K562 (cell line): ENCODE data around the gene ETHE1. TPM values are rescaled to one million over a fixed set of nuclear protein-coding genes. Genes with fewer than 3 reads are reported as not detected.

Experiments
- ARID2 ChIP-seq: fragments of 450-650 bp; IDR thresholded peaks from 2 replicates; pipeline ENCODE4 v1.6.1; 2017; ENCODE audit warnings: antibody characterized with exemption, mild to moderate bottlenecking
- FOS ChIP-seq: IDR thresholded peaks from 3 replicates; pipeline ENCODE4 v1.6.1; 2011; ENCODE audit not compliant: insufficient read length; ENCODE audit errors: extremely low read depth
- RCOR1 ChIP-seq, 2 experiments: IDR thresholded peaks; 2 replicates each; pipeline ENCODE4 v1.6.1; 2012; ENCODE audit warnings: low read depth in 2 of 2, low read length in 2 of 2, borderline replicate concordance in 1 of 2, improper control_type of control experiment in 1 of 2
- SMARCA4 ChIP-seq: fragments of 450-650 bp; IDR thresholded peaks from 2 replicates; pipeline ENCODE4 v1.6.1; 2016
- polyA plus RNA-seq, 8 experiments: library from polyadenylated mRNA; depleted of rRNA in 4 of 8; stranded (reverse) in 5 of 8; unstranded in 3 of 8; fragments of >200 nt; fragmentation: Nextera tagmentation in 2 of 8; fragmentation: Illumina TruSeq in 1 of 8; extraction: Ambion mirVana in 2 of 8; extraction: Trizol in 1 of 8; gene quantifications; 2 replicates each; pipeline versions ENCODE4 v1.2.1 to v1.2.3, GENCODE V29; 2011 to 2014; ENCODE audit warnings: inconsistent platforms in 1 of 8, missing spikeins in 1 of 8
- total RNA-seq, 7 experiments: library from RNA; depleted of rRNA in 6 of 7; stranded (reverse); fragments of >200 nt in 6 of 7; fragmentation: Illumina TruSeq in 2 of 7; extraction: Trizol in 2 of 7; gene quantifications; 2 replicates each; pipeline versions ENCODE4 v1.2.1 to v1.2.3, GENCODE V29; 2011 to 2021; ENCODE audit warnings: low replicate concordance in 1 of 7
- TF ChIP-seq, protein P1 (sequence below): fragments of 200-600 bp; sonication (generic); IDR thresholded peaks from one replicate; pipeline ENCODE4 v1.6.1; 2012; ENCODE audit warnings: mild to moderate bottlenecking, low read depth, low read length, inconsistent platforms
- TF ChIP-seq, protein P2 (sequence below): fragments of 450-650 bp; IDR thresholded peaks from 2 replicates; pipeline ENCODE4 v1.7.1; 2018; ENCODE audit warnings: mild to moderate bottlenecking, low read depth; ENCODE audit not compliant: partially characterized antibody
- TF ChIP-seq, protein P3 (sequence below), 3 experiments: IDR thresholded peaks in 2 of 3; conservative IDR thresholded peaks in 1 of 3; 2 replicates each; pipeline ENCODE4 v1.5.1; 2011 to 2012; ENCODE audit warnings: low read length in 3 of 3, mild to moderate bottlenecking in 3 of 3, control low read depth in 2 of 3, improper control_type of control experiment in 1 of 3, inconsistent platforms in 1 of 3, low read depth in 1 of 3, mixed read lengths in 1 of 3, moderate library complexity in 1 of 3; ENCODE audit not compliant: insufficient read depth in 2 of 3
- TF ChIP-seq, protein P4 (sequence below): sonication (generic); formaldehyde crosslinking; IDR thresholded peaks from 2 replicates; pipeline ENCODE4 v1.8.0; 2022; ENCODE audit warnings: mild to moderate bottlenecking, missing genetic modification reagents

ETHE1 gene
- total and polyA plus RNA-seq, 9 of the 15 experiments (the other 6 are each of a cell fraction or from before 2014, with no cell fraction given): 2.9 to 21.0 (median 10.2) TPM

DNA sequence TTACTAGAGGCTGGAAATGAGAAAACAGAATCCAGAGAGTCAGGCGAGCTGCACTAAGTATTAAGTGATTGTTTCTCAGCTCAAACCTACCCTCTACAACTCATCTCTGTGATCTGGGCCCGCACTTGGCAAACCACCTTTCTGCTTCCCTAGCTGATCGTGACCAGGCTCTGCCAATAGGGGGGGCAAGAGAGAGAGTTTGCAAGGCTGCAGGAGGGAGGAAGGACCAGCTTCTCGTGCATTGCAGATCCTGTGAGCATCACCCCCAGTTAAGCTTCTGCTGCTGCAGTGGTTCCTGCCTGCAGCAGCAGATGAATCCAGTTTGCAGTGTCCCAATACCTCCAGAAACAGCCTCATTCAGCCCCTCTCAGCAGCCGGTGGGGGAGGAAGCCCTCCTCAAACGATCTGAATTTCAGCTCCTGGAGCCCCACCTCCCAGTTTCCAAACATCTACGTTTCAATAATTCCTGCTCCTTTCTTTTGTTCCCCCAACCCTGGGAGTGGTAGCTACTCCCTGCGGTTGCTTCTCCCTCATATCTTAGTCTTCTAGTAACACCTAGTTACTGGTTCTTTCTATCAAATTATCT, 28.3 kb upstream of the ETHE1 start (continued):
- TF ChIP-seq, protein P1, sequence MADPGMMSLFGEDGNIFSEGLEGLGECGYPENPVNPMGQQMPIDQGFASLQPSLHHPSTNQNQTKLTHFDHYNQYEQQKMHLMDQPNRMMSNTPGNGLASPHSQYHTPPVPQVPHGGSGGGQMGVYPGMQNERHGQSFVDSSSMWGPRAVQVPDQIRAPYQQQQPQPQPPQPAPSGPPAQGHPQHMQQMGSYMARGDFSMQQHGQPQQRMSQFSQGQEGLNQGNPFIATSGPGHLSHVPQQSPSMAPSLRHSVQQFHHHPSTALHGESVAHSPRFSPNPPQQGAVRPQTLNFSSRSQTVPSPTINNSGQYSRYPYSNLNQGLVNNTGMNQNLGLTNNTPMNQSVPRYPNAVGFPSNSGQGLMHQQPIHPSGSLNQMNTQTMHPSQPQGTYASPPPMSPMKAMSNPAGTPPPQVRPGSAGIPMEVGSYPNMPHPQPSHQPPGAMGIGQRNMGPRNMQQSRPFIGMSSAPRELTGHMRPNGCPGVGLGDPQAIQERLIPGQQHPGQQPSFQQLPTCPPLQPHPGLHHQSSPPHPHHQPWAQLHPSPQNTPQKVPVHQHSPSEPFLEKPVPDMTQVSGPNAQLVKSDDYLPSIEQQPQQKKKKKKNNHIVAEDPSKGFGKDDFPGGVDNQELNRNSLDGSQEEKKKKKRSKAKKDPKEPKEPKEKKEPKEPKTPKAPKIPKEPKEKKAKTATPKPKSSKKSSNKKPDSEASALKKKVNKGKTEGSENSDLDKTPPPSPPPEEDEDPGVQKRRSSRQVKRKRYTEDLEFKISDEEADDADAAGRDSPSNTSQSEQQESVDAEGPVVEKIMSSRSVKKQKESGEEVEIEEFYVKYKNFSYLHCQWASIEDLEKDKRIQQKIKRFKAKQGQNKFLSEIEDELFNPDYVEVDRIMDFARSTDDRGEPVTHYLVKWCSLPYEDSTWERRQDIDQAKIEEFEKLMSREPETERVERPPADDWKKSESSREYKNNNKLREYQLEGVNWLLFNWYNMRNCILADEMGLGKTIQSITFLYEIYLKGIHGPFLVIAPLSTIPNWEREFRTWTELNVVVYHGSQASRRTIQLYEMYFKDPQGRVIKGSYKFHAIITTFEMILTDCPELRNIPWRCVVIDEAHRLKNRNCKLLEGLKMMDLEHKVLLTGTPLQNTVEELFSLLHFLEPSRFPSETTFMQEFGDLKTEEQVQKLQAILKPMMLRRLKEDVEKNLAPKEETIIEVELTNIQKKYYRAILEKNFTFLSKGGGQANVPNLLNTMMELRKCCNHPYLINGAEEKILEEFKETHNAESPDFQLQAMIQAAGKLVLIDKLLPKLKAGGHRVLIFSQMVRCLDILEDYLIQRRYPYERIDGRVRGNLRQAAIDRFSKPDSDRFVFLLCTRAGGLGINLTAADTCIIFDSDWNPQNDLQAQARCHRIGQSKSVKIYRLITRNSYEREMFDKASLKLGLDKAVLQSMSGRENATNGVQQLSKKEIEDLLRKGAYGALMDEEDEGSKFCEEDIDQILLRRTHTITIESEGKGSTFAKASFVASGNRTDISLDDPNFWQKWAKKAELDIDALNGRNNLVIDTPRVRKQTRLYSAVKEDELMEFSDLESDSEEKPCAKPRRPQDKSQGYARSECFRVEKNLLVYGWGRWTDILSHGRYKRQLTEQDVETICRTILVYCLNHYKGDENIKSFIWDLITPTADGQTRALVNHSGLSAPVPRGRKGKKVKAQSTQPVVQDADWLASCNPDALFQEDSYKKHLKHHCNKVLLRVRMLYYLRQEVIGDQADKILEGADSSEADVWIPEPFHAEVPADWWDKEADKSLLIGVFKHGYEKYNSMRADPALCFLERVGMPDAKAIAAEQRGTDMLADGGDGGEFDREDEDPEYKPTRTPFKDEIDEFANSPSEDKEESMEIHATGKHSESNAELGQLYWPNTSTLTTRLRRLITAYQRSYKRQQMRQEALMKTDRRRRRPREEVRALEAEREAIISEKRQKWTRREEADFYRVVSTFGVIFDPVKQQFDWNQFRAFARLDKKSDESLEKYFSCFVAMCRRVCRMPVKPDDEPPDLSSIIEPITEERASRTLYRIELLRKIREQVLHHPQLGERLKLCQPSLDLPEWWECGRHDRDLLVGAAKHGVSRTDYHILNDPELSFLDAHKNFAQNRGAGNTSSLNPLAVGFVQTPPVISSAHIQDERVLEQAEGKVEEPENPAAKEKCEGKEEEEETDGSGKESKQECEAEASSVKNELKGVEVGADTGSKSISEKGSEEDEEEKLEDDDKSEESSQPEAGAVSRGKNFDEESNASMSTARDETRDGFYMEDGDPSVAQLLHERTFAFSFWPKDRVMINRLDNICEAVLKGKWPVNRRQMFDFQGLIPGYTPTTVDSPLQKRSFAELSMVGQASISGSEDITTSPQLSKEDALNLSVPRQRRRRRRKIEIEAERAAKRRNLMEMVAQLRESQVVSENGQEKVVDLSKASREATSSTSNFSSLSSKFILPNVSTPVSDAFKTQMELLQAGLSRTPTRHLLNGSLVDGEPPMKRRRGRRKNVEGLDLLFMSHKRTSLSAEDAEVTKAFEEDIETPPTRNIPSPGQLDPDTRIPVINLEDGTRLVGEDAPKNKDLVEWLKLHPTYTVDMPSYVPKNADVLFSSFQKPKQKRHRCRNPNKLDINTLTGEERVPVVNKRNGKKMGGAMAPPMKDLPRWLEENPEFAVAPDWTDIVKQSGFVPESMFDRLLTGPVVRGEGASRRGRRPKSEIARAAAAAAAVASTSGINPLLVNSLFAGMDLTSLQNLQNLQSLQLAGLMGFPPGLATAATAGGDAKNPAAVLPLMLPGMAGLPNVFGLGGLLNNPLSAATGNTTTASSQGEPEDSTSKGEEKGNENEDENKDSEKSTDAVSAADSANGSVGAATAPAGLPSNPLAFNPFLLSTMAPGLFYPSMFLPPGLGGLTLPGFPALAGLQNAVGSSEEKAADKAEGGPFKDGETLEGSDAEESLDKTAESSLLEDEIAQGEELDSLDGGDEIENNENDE: no peak
- TF ChIP-seq, protein P2, sequence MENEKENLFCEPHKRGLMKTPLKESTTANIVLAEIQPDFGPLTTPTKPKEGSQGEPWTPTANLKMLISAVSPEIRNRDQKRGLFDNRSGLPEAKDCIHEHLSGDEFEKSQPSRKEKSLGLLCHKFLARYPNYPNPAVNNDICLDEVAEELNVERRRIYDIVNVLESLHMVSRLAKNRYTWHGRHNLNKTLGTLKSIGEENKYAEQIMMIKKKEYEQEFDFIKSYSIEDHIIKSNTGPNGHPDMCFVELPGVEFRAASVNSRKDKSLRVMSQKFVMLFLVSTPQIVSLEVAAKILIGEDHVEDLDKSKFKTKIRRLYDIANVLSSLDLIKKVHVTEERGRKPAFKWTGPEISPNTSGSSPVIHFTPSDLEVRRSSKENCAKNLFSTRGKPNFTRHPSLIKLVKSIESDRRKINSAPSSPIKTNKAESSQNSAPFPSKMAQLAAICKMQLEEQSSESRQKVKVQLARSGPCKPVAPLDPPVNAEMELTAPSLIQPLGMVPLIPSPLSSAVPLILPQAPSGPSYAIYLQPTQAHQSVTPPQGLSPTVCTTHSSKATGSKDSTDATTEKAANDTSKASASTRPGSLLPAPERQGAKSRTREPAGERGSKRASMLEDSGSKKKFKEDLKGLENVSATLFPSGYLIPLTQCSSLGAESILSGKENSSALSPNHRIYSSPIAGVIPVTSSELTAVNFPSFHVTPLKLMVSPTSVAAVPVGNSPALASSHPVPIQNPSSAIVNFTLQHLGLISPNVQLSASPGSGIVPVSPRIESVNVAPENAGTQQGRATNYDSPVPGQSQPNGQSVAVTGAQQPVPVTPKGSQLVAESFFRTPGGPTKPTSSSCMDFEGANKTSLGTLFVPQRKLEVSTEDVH: no peak
- no peak for TF ChIP-seq RCOR1 (IDR thresholded peaks at IDR 0.05; ENCODE audit: borderline replicate concordance in 1 of 2, low read depth in 2 of 2, low read length in 2 of 2)
- TF ChIP-seq SMARCA4: 0 out of 2 replicates have a peak, but pooled peaks have one; percentile 29
- TF ChIP-seq, protein P3, sequence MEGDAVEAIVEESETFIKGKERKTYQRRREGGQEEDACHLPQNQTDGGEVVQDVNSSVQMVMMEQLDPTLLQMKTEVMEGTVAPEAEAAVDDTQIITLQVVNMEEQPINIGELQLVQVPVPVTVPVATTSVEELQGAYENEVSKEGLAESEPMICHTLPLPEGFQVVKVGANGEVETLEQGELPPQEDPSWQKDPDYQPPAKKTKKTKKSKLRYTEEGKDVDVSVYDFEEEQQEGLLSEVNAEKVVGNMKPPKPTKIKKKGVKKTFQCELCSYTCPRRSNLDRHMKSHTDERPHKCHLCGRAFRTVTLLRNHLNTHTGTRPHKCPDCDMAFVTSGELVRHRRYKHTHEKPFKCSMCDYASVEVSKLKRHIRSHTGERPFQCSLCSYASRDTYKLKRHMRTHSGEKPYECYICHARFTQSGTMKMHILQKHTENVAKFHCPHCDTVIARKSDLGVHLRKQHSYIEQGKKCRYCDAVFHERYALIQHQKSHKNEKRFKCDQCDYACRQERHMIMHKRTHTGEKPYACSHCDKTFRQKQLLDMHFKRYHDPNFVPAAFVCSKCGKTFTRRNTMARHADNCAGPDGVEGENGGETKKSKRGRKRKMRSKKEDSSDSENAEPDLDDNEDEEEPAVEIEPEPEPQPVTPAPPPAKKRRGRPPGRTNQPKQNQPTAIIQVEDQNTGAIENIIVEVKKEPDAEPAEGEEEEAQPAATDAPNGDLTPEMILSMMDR (IDR thresholded peaks at IDR 0.05 in 2 of 3, conservative IDR thresholded peaks at IDR 0.05 in 1 of 3; ENCODE audit: insufficient read depth in 2 of 3, low read depth in 1 of 3, low read length in 3 of 3): peak; percentile 85 to 88 (median 87)
- TF ChIP-seq FOS: no peak
- TF ChIP-seq, protein P4, sequence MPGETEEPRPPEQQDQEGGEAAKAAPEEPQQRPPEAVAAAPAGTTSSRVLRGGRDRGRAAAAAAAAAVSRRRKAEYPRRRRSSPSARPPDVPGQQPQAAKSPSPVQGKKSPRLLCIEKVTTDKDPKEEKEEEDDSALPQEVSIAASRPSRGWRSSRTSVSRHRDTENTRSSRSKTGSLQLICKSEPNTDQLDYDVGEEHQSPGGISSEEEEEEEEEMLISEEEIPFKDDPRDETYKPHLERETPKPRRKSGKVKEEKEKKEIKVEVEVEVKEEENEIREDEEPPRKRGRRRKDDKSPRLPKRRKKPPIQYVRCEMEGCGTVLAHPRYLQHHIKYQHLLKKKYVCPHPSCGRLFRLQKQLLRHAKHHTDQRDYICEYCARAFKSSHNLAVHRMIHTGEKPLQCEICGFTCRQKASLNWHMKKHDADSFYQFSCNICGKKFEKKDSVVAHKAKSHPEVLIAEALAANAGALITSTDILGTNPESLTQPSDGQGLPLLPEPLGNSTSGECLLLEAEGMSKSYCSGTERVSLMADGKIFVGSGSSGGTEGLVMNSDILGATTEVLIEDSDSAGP (CRISPR knock-in tag): no peak
- TF ChIP-seq ARID2: 0 out of 2 replicates have a peak, but pooled peaks have one; percentile 24
